Activated naive CD4-positive, alpha-beta T cell treated with anti-CD3 and anti-CD28 coated beads, Interleukin-2, amount 50 U/mL, for 24 hours (primary cell): ENCODE data around the gene HIGD2A.
A peak's percentile ranks its signal among the peaks of the same experiment; 100 is the strongest.
"Not testable (repeated sequence)": the region's sequence is repeated elsewhere in the genome, so short reads cannot be mapped to it uniquely, and the experiment has no call there.

Experiments
- H3K27ac Mint-ChIP-seq: one replicate; pipeline ENCODE4 v1.8.0; 2021; ENCODE audit warnings: mild to moderate bottlenecking, mixed read lengths
- H3K27me3 Mint-ChIP-seq: one replicate; pipeline ENCODE4 v1.8.0; 2021; ENCODE audit warnings: mixed read lengths
- H3K36me3 Mint-ChIP-seq: one replicate; pipeline ENCODE4 v1.8.0; 2021; ENCODE audit warnings: mixed read lengths
- H3K4me1 Mint-ChIP-seq: one replicate; pipeline ENCODE4 v1.8.0; 2021; ENCODE audit warnings: mixed read lengths
- H3K4me3 Mint-ChIP-seq: one replicate; pipeline ENCODE4 v1.8.0; 2021; ENCODE audit warnings: mild to moderate bottlenecking, mixed read lengths
- H3K9me3 Mint-ChIP-seq: one replicate; pipeline ENCODE4 v1.8.0; 2021; ENCODE audit warnings: mixed read lengths

The HIGD2A gene

DNA sequence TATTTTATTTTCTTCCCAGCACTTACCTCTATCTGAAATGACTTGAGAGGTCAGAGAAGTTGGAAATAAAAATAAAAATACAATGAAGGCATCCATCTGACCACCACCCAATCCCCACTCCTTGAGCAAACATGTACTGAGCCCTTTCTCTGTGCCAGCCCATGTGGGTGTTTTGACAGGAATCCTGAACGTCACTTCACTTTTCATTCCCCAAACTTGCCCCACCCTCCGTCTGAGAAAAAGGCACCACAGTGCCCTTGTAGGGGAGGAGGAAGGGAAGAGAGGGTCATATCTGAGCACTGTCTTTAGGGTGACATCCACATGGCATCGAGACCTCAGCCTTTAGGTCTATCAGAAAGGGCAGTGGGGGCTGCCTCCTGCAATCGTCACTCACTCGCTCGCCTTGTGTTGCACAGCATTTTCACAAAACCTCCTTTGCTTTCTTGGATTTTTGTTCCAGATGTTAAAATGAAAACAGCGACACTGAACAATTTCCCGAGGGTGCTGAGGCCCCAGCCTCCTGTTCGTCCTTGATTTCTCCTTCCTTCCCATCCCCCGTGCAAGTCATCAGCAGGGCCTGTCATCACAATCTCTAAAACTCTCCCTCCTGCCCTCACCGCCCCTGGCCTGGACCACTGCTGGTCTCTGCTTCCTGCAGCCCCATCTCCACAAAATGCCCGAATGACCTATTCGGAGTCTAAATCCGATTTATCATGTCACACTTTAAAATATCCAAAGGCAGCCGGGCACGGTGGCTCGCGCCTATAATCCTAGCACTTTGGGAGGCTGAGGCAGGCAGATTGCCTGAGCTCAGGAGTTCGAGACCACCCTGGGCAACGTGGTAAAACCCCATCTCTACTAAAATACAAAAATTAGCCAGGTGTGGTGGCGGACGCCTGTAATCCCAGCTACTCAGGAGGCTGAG is 13.0 kb downstream of the HIGD2A start:
- Mint-ChIP-seq H3K4me3 (no peak overlapping the region), H3K36me3 (peaks cover 3% of the 10 kb centered on the region), H3K27ac (no peak overlapping the region), H3K4me1 (no peaks in the 10 kb centered on the region), H3K27me3 (no peaks in the 10 kb centered on the region), H3K9me3 (no peaks in the 10 kb centered on the region)

DNA sequence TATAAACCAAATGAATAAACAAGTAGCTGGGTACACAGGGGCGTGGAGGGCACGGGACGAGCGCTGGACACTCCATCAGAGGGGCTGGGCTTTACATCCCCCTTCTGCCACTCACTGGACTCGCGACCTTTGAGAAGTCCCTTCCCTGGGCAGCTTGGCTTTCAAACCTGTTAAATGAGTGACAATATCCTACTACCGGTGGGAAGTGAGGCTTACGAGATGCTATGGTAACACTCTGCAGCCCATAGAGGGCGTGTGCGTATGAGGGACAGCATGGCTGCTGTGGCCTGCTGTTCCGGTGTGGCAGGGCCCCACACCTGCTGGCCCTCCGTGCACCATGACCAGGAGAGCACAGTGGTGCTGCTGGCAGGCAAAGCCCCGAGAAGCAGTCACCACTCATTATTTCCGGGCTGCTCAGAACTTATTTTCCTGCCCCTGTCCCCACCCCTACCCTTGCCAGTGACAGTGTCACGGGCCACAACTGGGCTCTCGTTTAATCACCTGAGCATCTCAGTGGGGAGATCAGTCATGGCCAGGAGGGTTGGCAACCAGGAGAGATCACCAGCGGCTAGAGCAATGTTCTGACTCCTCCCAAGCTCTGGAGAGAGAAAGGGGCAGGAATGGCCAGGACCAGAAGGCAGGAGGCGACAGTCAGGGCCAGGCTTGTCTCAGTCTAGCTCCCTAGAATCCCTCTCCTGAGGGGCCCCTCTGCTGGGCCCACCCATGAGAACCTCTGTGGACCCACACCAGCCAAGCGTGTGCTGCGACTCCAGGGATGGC is 17.3 kb downstream of the HIGD2A start:
- Mint-ChIP-seq H3K4me3 (no peak overlapping the region), H3K36me3 (peaks cover 7% of the 10 kb centered on the region), H3K9me3 (no peaks in the 10 kb centered on the region), H3K4me1 (no peaks in the 10 kb centered on the region), H3K27me3 (no peaks in the 10 kb centered on the region), H3K27ac (no peak overlapping the region)

DNA sequence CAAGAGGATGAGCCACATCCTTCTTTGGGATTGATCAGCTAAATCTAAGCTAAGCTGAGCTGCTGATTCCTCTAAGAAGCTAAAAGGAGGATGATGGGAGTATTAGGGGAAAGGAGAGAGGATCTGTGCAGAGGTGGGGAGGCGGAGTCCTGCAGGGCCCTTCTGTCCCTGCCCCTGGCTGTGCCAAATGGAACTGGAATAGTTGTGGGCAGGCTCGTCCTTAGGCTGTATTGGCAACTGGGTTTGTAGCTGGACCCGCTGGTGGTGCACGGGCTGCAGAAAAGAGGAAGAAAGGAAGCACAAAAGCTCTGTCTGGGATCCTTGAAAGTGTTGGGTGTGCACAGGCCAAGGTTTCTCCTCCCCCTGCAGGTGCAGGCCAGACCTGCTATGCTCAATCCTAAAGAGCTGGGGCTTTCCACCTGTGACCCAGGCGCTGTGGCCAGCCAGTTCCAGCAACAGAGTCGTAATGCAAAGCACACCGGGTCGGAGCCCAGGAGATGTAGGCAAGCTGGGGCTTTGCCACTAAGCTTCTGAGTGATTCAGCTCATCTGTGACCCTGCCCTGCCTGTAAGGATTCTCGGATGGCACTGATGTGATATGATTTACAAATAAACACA is 18.0 kb downstream of the HIGD2A start:
- Mint-ChIP-seq H3K4me3 (no peak overlapping the region), H3K9me3 (no peaks in the 10 kb centered on the region), H3K36me3 (peaks cover 7% of the 10 kb centered on the region), H3K27me3 (no peaks in the 10 kb centered on the region), H3K4me1 (peaks cover 7% of the 10 kb centered on the region), H3K27ac (no peak overlapping the region)

DNA sequence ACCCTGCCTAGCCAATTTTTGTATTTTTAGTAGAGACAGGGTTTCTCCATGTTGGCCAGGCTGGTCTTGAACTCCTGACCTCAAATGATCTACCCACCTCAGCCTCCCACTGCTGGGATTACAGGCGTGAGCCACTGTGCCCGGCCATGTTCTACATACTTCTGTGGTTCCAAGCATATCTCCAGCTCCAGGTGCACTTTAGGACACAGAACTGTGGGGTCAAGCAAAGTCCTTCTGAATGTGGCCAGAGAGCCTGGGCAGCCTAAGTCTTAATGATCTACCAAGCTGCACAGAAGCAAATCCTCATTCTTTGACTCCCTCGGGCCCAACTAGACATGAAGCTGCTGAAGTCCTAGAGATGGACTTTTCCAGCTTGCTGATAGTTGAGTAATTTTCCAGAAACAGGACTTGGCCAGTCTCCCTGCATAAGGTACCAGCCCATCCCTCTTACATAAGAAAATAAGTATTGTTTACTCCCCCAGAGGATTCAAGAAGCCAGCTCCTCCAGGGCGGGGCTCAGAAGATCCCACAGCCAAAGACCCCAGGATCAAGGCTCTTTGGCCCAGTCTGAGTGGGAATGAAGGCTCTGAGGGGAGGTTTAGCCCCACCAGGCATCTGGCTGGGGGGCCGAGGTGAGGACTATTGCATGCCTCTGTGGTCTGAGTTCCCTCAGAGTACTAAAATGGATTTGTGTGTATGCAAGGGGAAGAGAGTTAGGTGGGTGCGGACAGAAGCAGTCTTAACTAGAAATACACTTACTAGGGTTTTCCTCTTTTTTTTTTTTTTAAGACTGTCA is 19.1 kb downstream of the HIGD2A start:
- peaks cover 13% of the 10 kb centered on the region for H3K4me1 Mint-ChIP-seq
- H3K36me3 Mint-ChIP-seq: peaks cover 7% of the 10 kb centered on the region

DNA sequence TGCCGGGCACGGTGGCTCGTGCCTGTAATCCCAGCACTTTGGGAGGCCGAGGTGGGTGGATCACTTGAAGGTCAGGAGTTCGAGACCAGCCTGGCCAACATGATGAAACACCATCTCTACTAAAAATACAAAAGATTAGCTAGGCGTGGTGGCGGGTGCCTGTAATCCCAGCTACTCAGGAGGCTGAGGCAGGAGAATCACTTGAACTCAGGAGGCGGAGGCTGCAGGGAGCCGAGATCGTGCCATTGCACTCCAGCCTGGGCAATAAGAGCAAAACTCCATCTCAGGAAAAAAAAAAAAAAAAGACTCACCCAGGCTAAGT is 19.7 kb downstream of the HIGD2A start:
- H3K36me3 Mint-ChIP-seq, H3K9me3 Mint-ChIP-seq: not testable (repeated sequence)

More for the DNA sequence above, 19.1 kb downstream of the HIGD2A start:
- Mint-ChIP-seq H3K27ac (no peak overlapping the region), H3K9me3 (no peaks in the 10 kb centered on the region), H3K4me3 (no peak overlapping the region), H3K27me3 (no peaks in the 10 kb centered on the region)

DNA sequence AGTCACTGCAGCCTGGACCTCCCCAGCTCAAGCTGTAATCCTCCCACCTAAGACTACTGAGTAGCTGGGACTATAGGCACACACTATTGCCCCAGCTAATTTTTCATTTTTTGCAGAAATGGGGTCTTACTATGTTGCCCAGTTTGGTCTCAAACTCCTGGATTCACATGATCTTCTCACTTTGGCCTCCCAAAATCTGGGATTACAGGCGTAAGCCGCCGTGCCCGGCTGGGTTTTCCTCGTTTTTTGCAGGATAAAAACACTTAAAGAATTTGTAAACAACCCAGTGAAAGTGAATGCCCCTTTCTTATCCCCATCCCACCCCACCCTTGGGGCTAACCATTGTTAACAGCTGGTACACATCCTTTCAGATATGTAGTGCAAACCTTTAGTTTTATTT is 20.0 kb downstream of the HIGD2A start:
- Mint-ChIP-seq H3K27me3 (no peaks in the 10 kb centered on the region), H3K4me3 (no peak overlapping the region), H3K9me3 (no peaks in the 10 kb centered on the region), H3K27ac (no peak overlapping the region), H3K4me1 (peaks cover 20% of the 10 kb centered on the region), H3K36me3 (peaks cover 7% of the 10 kb centered on the region)

More for the DNA sequence above, 19.7 kb downstream of the HIGD2A start:
- H3K27ac Mint-ChIP-seq, H3K27me3 Mint-ChIP-seq, H3K4me3 Mint-ChIP-seq: not testable (repeated sequence)
- H3K4me1 Mint-ChIP-seq: peaks cover 18% of the 10 kb centered on the region

DNA sequence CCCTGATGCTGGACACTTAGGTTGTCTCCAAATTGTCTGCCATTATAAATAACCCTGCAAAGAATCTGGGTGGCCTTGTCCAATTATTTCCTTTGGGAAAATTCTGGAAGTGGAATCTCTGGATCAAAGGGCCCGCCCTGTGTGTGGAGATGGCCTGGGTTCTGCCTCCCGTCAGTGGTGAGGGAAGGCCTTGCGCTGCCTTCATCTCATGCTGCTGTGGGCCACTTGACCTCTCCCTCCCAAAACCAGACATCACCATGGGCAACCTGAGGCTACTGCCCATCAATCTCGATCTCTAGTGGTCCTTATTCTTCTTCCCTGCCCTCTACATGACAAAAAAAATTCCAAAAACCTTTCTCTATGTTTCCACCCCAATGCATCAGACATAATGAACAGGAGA is 21.2 kb downstream of the HIGD2A start:
- no peaks in the 10 kb centered on the region for H3K27me3 Mint-ChIP-seq
- H3K4me3 Mint-ChIP-seq: no peak overlapping the region
- H3K4me1 Mint-ChIP-seq: peaks cover 32% of the 10 kb centered on the region
- H3K9me3 Mint-ChIP-seq: no peaks in the 10 kb centered on the region
- H3K36me3 Mint-ChIP-seq: peaks cover 7% of the 10 kb centered on the region
- no peak overlapping the region for H3K27ac Mint-ChIP-seq

DNA sequence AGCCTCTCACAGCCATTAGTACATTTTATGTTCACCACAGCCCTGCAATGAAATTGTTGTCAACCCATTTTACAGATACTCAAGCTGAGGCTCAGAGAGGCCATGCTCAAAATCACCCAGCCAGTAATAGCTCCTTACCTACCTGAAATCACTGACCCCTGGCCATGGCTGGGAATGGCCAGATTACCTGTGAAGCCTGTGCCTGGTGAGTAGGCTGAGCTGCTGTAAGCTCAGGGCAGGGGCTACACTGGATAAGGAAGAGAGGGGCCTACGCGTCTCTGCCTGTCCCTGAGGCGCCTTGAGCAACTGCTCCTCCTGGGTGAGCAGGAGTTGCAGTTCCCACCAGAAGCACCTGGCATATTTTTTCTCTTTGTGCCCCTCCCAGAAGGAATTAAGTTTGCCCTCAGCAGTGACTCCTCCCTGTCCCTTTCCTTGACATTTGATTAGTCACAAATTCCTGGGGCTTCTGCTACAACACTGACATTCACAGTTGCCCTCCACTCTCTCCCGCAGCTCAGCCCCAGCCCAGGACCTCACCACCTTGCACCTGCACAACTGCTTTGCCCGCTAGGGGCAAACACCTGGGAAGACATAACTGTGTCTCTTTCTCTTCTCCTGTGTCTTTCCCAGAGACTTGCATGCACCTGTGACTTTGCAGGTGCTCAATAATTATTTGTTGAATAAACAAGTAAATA is 22.1 kb downstream of the HIGD2A start:
- H3K27me3 Mint-ChIP-seq: no peaks in the 10 kb centered on the region
- no peaks in the 10 kb centered on the region for H3K9me3 Mint-ChIP-seq
- peaks cover 7% of the 10 kb centered on the region for H3K36me3 Mint-ChIP-seq
- H3K27ac Mint-ChIP-seq: no peak overlapping the region
- H3K4me3 Mint-ChIP-seq: no peak overlapping the region
- H3K4me1 Mint-ChIP-seq: peaks cover 41% of the 10 kb centered on the region

DNA sequence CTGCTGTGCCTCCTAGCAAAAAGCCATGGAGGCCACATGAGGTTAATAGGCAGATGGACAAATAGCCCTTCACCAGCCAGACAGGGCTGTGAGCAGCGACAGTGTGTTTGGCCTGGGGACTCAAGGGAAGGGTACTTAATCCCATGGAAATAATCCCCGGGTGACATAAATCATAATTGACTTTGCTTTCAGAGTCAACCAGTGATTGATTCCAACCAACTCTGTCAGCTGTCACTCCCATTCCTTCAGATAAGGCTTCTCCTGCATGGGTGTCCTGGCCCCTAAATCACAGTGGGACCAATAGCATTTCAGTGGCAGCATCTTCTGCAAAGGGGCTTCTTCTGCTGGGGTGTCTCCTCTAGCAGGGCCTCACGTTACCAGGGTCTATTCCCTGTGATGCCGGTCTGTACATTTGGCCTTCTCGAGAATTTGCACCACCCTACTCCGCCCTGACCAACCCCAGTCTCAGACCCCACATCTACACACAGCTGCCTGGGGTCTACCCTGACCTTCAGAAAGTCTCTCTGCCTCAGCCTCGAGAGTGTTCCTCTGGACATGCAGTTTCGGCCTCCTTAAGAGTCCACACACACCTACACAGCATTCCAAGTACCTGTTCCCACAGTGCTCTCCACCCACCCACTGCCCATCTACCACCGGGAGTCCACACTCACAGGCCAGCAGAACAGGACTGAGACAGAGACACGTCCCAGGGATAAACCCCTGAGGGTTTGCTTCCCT is 24.1 kb downstream of the HIGD2A start:
- H3K27ac Mint-ChIP-seq: no peak overlapping the region
- H3K27me3 Mint-ChIP-seq: no peaks in the 10 kb centered on the region
- peaks cover 6% of the 10 kb centered on the region for H3K36me3 Mint-ChIP-seq
- H3K4me3 Mint-ChIP-seq: peak overlapping the region; percentile 3
- H3K4me1 Mint-ChIP-seq: peaks cover 52% of the 10 kb centered on the region
- H3K9me3 Mint-ChIP-seq: no peaks in the 10 kb centered on the region

DNA sequence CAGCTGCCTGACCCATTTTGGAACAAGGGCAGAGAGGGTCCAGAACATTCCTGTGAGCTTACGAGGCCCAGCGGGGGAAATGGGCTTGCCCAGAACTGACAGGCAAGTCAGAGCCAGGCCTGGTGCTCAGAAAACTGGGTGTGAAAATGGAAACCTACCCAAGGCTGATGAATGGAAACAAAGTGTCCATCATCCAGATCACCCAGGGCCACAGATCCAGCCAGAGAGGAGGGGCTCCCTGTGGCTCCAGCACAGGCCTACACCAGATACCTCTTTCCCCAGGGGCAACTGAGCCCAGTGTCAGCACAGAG is 24.7 kb downstream of the HIGD2A start:
- Mint-ChIP-seq H3K27me3 (no peaks in the 10 kb centered on the region), H3K27ac (no peak overlapping the region), H3K4me3 (peak overlapping the region; percentile 3), H3K36me3 (peaks cover 4% of the 10 kb centered on the region), H3K9me3 (no peaks in the 10 kb centered on the region), H3K4me1 (peaks cover 52% of the 10 kb centered on the region)

DNA sequence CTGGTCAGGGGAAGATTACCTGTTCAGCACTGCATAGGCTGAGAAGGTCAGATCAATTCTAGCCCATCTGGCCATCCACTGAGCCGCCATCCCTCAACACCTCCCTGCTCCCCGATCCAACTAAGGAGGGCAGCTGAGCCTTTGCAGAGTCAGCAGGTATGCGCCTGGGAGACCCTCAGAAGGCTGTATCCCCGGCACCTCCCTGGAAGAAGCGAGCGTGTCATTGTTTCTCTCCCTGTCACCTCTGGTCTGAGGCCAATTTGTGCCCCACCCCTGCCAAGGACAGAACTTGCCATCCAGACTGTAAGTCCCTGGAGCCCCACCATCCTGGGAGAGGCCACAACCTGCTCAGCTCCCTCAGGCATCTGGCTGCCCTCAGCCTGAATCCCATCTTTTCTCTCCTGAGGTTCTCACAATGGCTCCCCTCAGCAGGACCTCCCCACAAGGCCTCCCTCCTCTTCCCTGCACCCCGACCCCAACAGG is 25.2 kb downstream of the HIGD2A start:
- H3K27me3 Mint-ChIP-seq: no peaks in the 10 kb centered on the region
- H3K27ac Mint-ChIP-seq: peak overlapping the region; percentile 55
- no peaks in the 10 kb centered on the region for H3K9me3 Mint-ChIP-seq
- peaks cover 4% of the 10 kb centered on the region for H3K36me3 Mint-ChIP-seq
- no peak overlapping the region for H3K4me3 Mint-ChIP-seq
- H3K4me1 Mint-ChIP-seq: peaks cover 52% of the 10 kb centered on the region

DNA sequence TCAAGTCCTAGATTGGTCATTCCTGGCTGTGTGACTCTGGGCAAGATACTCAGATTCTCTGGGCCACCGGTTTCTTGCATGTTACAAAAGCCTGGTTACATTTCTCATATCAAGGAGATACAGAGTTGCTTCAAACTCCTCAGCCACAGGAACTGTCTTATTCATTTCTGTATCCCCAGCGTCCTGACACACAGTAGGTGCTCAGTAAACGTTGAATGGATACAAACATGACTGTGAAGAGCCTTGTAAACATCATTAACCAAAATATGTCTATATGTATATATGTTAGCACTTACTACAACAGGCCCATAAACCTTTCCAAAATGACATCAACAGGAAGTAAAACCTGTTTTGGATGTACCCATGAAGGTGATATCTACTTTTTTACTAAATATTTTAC is 26.2 kb downstream of the HIGD2A start:
- H3K27me3 Mint-ChIP-seq: no peaks in the 10 kb centered on the region
- H3K4me3 Mint-ChIP-seq: peak overlapping the region; percentile 91
- peaks cover 52% of the 10 kb centered on the region for H3K4me1 Mint-ChIP-seq
- peaks cover 4% of the 10 kb centered on the region for H3K36me3 Mint-ChIP-seq
- peak overlapping the region; percentile 12 for H3K27ac Mint-ChIP-seq
- H3K9me3 Mint-ChIP-seq: no peaks in the 10 kb centered on the region

DNA sequence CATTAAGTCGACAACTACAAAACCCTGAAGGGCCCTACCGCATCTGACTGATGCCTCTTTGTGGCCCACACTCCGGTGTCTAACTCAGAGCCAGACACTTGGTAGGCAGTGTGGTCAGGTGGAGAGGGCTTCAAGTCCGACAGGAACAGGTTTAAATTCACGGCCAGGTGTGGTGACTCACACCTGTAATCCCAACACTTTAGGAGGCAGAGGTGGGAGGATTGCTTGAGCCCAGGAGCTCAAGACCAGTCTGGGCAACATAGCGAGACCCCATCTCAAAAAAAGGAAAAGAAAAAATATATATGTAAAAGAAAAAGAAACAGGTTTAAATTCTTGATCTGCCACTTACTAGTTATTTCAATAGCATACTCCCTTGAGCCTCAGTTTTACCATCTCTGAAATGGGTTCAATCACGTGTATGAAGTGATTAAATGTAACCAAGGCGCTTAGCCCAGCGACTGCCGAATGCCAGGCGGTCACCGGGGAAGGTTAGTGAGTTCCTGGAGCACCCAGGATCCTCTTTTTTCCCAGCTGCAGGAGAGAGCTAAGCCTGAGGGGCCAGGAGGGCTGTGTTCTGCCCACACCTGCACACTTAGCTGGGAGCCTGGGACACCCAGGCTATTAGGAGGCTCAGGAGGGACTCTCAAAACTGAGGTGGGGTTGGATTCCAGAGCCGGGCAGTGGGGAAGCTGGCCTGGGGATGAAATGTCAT is 26.8 kb downstream of the HIGD2A start:
- H3K4me3 Mint-ChIP-seq: peak overlapping the region; percentile 91
- no peaks in the 10 kb centered on the region for H3K9me3 Mint-ChIP-seq
- no peaks in the 10 kb centered on the region for H3K27me3 Mint-ChIP-seq
- H3K27ac Mint-ChIP-seq: peak overlapping the region; percentile 55
- peaks cover 52% of the 10 kb centered on the region for H3K4me1 Mint-ChIP-seq
- peaks cover 2% of the 10 kb centered on the region for H3K36me3 Mint-ChIP-seq
